GM19438 (cell line): ENCODE data around the gene CSDE1.

Experiments used
- ATAC-seq: cut with Tn5 transposase; IDR thresholded peaks from one replicate; pipeline ENCODE4 v1.9.1; 2021; ENCODE audit warnings: low read depth; ENCODE audit not compliant: unreplicated experiment

CSDE1 gene

DNA sequence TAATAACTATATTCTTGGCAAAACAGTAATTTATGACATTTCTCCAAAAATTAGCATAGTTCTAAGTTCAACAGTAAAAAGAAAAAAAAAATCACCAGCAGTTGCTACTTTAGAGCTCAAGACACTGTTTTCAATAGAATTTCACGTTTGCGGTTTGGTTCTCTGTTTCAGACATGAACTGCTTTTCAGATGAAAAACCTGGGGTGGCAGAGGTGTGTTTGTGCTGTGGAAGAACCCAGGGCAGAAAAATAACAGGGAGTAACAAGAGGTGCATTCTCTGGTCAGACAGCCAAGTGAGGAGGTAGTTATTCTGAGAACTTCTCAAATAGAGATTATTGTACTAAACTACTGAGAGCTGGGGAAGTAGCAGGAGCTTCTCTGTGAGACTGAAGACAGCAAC lies 50.2 kb downstream of the CSDE1 start:
- ATAC-seq = no peak

DNA sequence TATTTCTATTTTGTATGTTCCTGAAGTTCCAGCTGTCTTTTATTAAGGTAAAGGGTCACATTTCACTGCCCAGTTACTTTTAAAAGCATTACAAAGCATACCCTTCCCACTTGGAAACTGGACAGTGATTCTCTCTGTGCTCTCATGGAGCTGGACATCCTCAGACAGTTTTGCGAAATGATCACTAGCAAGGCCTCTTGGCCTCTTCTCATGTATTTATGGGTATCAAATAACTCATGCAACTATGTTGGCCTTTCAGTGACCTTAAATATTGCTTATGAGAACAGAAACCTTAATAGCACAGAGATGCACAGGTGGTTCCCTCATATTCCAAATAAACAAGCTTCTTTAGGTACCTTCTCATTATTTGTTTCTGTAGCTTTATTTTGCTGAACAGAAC lies 54.5 kb downstream of the CSDE1 start:
- no peak for ATAC-seq

DNA sequence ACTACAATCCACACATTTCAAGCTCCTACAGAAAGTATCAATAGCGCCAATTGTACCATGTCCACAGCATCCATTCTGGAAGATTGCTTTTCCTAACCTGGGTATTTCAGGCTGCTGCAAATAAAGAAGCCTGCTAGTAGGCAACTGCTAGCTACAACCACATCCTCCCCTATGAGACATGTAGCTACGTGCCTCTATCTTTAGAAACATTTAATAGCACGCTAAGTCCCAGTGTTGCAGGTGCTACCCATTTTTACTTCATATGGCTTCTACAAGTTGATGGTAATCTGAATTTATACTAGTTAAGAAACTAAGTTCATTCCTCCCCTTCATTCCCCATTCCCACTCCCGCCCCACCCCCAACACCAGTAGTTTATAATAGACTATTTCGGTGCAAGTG lies 55.0 kb downstream of the CSDE1 start:
- no peak for ATAC-seq

DNA sequence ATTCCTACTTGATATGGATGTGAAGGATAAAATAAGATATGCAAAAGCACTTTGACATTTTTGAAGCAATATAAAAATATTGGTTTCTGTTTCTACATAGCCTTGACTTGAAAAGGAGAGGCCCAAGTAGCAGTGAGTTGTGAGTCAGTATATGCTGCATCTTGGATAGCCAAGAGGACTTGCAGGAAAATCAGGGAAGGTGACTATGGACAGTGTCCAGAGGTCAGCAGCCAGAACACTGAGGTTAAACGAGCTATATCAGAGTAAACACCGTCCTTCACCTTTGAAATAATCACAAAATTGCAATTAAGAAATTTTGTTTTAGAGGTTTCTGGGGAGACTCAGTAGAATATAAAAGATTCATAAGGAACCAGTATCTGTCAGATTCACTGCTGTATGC lies 55.9 kb downstream of the CSDE1 start:
- ATAC-seq = no peak

DNA sequence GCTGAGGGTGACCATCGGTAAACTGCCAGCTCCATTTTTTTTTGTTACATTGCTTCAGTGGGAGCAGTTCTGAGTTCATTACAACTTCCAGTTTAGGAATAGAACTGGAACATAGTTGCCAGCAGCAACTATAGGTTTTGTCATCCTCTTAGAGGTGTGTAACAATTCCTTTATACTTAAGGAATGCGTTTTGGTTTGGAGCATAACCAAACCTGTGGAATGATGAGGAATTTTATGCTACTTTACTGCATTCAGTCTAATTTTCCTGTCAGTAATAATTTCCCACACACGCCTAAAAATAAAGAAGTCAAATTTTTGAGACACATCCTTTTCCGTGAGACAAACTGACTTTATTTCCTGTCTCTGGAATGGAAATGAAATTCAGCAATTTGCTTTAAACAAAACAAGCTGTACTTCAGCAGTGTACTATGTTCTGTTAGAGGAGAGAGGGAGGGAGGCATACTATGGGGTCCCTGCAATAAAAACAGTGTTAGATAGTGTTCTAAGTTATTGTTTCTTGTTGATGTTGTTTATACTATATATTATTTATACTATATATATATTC lies 57.7 kb downstream of the CSDE1 start:
- ATAC-seq = no peak

DNA sequence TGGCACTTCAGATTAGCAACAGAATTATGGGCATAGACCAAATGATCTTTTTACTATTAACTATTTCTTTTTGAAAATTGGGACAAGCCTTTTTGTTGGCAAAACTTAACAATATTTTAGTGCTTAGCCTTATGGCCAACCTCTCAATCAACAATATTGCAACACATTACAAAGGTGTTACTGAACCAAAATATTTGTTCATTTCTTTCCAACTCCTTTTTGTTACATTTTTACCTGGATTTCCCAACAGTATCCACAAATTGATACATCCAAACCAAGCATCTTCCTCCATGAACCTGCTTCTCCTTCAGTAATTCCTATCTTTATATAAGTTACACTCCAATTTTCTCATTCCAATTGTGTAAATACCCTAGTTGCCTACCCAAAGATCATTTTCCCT lies 61.0 kb downstream of the CSDE1 start:
- no peak for ATAC-seq

DNA sequence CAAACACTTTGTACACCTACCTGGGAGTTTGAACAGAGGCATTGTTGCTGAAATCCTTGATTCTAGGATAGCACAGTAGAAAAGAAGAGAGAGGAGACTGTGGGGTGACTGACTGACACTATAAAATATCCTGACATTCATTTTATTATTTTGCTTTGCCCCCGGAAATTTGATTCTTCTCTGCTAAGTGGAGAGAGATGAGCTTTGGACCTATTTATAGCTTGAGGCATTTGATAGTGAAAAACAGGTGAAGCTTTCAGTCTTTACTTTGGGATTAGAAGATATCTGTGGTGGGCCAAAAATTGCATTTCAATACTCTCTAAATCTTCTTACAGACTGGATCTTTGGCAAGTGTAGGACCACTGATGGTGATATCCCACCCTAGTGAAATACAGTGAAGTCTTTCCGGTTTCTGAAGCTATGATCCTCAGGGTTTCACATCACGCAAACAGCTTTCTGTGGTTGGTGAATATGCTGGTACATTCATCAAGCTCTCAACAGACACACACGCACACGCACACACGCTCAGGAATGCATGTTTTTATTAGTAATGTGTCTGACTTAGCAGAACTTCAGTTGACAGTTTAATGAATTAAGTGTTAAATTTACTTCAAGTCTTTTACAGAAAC lies 62.2 kb downstream of the CSDE1 start, which contains the start of gene AMPD1:
TSS of gene AMPD1 (minus strand) at position 117 of the 629 bp plus-strand sequence. CDS start at position 42, 75 bp downstream.
- ATAC-seq = no peak

DNA sequence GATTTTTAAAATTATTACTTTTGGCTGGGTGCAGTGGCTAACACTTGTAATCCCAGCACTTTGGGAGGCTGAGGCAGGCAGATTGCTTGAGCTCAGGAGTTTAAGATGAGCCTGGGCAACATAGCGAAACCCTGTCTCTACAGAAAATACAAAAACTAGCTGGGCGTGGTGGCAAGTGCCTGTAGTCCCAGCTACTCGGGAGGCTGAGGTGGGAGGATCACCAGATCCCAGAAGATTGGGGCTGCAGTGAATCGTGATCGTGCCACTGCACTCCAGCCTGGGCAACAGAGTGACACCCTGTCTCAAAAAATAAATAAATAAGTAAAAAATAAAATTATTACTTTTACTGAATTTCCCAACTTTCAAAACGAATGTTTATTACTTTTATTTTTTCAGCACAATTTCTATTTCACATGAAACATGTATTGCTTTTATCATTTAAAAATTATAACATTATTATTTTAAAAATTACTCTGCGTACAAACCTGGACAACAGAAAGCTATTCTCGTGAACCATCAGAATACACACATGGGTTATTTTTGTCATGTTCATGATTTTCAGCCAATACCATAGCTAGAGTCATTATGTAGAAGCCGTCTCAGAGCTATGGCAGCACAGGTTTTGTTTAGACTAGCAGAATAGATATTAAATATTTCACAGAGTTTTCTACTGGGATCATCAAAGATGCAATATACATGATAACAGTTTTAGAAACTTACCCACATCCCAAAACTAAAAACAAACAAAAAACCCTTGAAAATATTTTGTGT lies 63.1 kb downstream of the CSDE1 start:
- no peak for ATAC-seq

DNA sequence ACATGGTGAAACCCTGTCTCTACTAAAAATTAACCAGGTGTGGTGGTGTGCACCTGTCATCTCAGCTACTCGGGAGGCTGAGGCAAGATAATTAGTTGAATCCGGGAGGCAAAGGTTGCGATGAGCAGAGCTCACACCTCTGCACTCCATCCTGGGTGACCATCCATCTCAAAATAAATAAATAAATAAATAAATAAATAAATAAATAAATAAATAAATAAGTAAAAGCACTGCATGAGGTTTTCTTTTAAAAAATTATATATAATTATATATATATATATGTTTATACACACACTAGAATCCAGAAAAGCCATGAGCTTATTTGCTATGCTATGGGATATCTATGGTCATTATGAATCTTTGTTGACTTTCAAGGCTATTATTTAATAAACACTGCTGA lies 64.8 kb downstream of the CSDE1 start:
- ATAC-seq = no peak

DNA sequence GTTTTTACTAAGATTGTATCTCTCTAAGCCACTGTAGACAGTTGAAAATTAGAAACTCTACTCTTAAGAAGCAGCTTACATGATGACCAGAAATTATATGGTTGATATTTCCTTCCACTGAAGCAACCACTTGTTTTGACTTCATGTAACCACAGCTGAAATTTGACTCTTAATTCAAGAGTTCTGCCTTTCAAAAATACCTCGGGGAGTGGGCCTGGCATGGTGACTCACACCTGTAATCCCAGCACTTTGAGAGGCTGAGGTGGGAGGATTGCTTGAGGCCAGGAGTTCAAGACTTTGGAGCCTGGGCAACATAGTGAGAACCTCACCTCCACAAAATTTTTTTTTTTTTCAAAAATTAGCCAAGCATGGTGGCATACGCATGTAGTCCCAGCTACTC lies 66.7 kb downstream of the CSDE1 start:
- ATAC-seq = no peak

DNA sequence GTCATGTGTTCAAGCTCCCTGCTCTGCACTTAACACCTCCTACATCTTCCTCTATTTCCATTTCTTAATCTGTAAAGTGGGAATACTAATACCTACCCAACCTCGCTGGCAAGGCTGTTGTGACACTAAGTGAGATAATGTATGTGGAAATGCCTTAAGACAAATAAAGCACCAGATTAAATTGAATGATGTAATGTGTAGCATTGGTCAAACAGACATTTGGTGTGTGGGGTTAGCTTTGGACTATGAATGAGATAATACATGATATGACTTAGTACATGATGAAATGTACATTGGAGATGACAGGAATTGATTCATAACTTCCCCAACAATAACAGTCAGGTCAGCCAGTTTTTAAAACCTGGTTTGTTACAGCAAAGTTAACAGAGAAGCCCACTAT lies 67.6 kb downstream of the CSDE1 start:
- no peak for ATAC-seq

DNA sequence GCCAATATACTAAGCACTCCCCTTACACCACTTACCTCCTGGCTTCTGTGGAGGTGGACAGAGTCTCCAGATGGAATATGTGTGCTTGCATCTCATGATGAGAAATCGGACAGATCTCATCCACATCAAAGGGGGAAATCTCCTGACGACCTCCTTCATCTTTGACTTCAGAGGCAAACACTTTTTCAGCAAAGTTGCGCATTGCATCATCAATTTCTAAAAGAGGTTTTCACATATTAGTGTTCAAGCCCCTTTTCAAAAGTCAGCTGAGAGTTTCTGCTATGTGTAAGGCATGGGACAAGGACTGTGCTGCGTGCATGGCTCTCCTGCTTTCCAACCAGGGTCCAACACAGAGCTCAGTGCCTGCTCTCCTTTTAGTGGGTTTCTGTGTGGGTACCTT lies 69.3 kb downstream of the CSDE1 start:
- ATAC-seq = no peak

DNA sequence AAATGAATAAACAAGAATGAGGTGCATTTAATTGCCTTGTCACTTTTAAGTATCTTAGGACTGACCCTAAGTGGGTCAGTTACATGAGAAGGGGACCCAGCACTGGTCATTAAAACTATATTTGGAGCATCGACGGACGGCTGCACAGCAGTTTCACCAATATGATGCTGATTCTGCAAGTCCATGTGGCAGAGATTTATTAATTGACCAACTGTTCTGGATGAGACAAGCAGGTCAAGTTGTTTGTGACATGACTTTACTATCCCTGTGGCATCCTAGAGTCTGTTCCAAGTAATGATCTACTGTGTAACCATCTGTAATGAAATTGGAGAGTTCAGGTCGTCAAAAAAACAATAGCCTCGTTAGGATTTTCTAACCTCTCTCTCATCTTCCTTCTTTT lies 71.9 kb downstream of the CSDE1 start:
- ATAC-seq = no peak

DNA sequence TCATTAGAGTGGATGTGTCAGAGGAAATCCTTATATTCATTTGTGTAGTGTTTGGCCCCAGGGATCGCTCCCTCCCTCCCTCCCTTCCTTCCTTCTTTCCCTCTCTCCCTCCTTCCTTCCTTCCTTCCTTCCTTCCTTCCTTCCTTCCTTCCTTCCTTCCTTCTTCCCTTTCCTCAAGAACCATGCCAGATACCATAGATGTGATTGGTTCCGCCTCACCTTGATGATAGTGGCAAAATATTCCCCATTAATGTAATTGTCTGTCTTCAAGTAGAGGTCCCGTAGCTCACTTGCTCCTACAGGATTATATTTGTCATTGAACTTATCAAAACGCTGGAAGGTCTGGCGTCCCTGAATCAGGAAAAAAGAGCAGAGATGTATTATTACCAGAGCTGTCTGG lies 80.1 kb downstream of the CSDE1 start:
- no peak for ATAC-seq

DNA sequence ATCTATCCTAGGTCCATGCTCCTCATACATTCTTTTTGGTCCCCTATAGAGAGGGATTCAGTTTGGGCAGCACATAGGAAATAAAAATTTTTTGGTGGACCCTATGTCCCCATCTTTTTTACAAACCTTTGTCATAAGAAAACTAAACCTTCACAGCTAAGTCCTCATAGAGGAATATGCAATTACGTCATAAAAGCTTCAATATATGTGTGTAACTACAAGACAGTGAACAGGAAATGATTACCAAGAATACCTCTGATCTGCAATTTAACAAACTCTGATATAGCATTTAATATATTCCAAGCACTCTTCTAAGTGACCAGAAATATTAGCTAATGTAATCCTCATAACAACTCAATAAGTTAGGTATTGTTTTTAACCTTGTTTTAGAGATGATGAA lies 81.7 kb downstream of the CSDE1 start:
- no peak for ATAC-seq

DNA sequence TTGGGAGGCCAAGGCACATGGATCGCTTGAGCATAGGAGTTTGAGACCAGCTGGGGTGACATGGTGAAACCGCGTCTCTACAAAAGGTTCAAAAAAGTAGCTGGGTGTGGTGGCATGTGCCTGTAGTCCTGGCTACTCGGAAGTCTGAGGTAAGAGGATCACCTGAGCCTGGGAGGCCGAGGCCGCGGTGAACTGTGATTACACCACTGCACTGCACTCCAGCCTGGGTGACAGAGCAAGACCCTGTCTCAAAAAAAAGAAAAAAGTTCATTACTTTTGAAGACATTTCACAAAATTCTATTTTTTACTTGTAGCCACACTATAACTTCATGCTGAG lies 85.9 kb downstream of the CSDE1 start:
- ATAC-seq = no peak

DNA sequence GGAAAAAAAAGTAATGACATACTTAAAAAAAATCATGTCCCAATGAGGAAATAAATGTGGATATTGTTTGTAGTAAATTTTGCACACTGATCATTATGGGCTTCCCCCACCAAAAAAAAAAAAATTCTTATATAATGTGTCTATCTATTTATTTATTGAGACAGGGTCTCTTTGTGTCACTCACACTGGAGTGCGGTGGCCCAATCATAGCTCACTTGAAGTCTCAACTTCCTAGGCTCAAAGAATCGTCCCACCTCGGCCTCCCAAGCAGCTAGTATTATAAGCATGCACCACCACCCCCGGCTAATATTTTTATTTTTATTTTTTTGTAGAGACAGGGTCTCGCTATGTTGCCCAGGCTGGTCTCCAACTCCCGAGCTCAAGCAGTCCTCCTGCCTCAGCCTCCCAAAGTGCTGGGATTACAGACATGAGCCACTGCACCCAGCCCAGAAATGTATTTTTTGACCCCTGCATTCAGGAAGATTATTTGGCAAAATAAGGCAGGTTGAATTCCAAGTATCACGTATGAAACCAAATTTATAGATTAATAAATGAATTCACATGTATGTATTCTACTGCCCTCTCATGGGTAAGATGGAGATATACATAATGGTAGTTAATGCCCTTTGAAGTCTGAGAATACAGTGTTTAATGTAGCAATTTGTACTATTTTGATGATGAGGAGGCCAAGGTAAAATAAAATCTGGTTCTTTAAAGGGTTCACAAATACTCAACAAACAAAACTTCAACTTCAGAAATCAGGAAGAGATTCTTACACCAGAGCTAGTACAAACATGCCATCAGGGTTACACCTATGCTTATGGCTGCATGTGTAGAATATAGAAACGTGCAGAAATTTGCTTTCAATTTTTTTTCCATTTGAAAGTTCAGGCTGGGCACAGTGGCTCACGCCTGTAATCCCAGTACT lies 86.5 kb downstream of the CSDE1 start:
- no peak for ATAC-seq

DNA sequence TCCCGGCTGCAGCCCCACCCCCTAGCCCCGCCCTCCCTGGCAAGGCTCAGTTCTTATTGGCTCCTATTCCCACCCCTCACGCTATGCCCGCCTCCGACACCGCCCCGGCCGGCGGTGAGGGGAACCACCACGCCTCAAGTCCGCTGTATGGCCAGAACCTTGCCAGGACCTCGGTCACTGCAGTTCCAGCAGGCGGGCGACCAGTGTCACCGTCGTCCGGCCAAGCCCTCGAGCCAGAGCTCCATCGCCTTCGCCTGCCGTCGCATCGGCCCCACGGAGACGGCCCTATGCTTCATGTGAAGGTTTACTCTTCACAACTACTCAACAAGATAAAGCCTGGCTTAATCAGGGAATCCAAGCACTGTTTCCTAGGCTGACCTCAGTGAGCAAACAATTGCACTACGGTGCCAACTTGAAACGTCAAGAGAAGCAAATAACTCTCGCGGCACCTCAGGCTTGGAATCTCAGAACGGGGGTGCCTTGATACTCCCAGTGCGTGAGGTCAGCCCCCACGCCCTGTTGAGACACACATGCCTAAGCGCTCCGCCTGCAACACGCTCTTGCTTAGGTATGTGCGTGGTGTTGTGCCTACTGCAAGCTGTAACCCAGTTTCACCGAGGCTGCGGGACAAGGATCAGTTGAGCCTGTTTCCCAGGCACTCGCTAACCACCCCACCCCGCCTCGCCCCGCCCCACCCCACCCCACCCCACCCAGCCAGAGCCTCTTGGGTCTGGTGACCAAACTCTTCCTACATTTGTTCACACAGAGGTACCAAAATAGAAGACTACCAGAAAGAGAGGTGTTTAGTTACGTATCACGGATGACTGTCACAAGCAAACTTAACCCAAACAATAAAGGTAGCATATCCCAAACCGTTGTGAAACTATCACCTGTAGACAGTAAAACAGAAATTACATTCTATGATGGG lies 87.4 kb downstream of the CSDE1 start:
- peak; percentile 98 for ATAC-seq

DNA sequence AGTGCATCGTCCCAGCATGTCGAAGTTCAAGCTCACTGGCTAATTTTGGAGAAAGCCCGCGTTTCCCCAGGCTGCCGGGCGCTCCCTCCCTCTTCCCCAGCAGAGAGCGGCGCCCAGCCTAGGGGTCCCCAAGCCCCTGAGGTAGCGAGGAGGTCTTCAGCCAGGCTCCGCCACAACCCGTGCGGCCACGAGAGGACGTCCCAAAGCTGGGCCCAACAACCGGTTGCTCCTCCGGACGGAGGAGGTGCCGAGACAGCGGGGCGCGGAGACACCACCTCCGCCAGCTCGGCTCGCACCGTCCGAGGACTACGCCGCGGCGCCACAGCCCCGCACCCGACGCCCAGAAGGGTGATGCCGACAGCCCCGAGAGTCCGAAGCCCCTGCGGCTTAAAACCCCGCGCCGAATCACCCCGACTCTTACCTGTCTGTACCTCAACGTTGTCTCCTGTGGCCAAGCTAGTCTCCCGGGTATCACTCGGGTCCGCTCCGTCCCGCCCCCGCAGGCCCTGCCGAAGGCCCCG lies 88.2 kb downstream of the CSDE1 start, which contains the start of gene DENND2C:
TSS of gene DENND2C (minus strand) at position 488 of the 521 bp plus-strand sequence. CDS start 44,065 bp downstream, outside the sequence.
- peak; percentile 67 for ATAC-seq
